ENCODE measurements around the gene BLOC1S3.
"Not testable (repeated sequence)": the region's sequence is repeated elsewhere in the genome, so short reads cannot be mapped to it uniquely, and the experiment has no call there.

BLOC1S3 gene

GRCh38 chr19:45222724-45223123, 44.1 kb downstream of the BLOC1S3 start:
- Histone ChIP-seq H3F3A (ENCODE audit: insufficient read depth) (no peaks in the 10 kb centered on the region), H3K9me3 (ENCODE audit: insufficient read depth, low read length) (no peaks in the 10 kb centered on the region), H3K9ac (ENCODE audit: low read length) (no peak overlapping the region), H3K4me3 (ENCODE audit: insufficient read depth, low read length, poor library complexity, severe bottlenecking) (no peak overlapping the region), H3K36me3 (ENCODE audit: low read length) (no peaks in the 10 kb centered on the region), H3K4me2 (ENCODE audit: low read depth, low read length, poor library complexity, severe bottlenecking) (no peak overlapping the region), H4K20me1 (ENCODE audit: low read depth, low read length) (no peaks in the 10 kb centered on the region), H3K9me2 (replicated peaks; ENCODE audit: insufficient read depth, low read length) (no peaks in the 10 kb centered on the region), H3K27me3 (ENCODE audit: low read length) (0 out of 2 replicates have a peak, but pooled peaks cover 3% of the 10 kb centered on the region), H3K27ac (ENCODE audit: low read depth, low read length) (no peak overlapping the region), H2AFZ (ENCODE audit: low read depth, low read length, severe bottlenecking) (no peak overlapping the region), H3K79me2 (ENCODE audit: insufficient read depth, low read length) (no peaks in the 10 kb centered on the region)
- TF ChIP-seq EZH2phosphoT487 (conservative IDR thresholded peaks at IDR 0.05; ENCODE audit: low read length) (no peak), CTCF (IDR thresholded peaks at IDR 0.05; ENCODE audit: insufficient read depth, low read length, poor library complexity, severe bottlenecking) (no peak)

- H3K79me2 ChIP-seq (ENCODE audit: insufficient read depth, low read length) = no peaks in the 10 kb centered on the region
These were observed 45.3 kb downstream of the BLOC1S3 start for GRCh38 chr19:45223879-45224278.

GRCh38 chr19:45224645-45225044, 46.1 kb downstream of the BLOC1S3 start:
- Histone ChIP-seq H3F3A (ENCODE audit: insufficient read depth) (no peaks in the 10 kb centered on the region), H3K79me2 (ENCODE audit: insufficient read depth, low read length) (no peaks in the 10 kb centered on the region), H3K27ac (ENCODE audit: low read depth, low read length) (no peak overlapping the region), H3K4me2 (ENCODE audit: low read depth, low read length, poor library complexity, severe bottlenecking) (no peak overlapping the region), H3K27me3 (ENCODE audit: low read length) (0 out of 2 replicates have a peak, but pooled peaks cover 3% of the 10 kb centered on the region), H3K9me3 (ENCODE audit: insufficient read depth, low read length) (no peaks in the 10 kb centered on the region), H3K9ac (ENCODE audit: low read length) (no peak overlapping the region), H3K36me3 (ENCODE audit: low read length) (no peaks in the 10 kb centered on the region), H3K4me3 (ENCODE audit: insufficient read depth, low read length, poor library complexity, severe bottlenecking) (no peak overlapping the region), H2AFZ (ENCODE audit: low read depth, low read length, severe bottlenecking) (no peak overlapping the region), H3K9me2 (replicated peaks; ENCODE audit: insufficient read depth, low read length) (no peaks in the 10 kb centered on the region), H4K20me1 (ENCODE audit: low read depth, low read length) (no peaks in the 10 kb centered on the region)
- TF ChIP-seq CTCF (IDR thresholded peaks at IDR 0.05; ENCODE audit: insufficient read depth, low read length, poor library complexity, severe bottlenecking) = no peak
- TF ChIP-seq EZH2phosphoT487 (conservative IDR thresholded peaks at IDR 0.05; ENCODE audit: low read length) = no peak

More at GRCh38 chr19:45223879-45224278, 45.3 kb downstream of the BLOC1S3 start:
- 0 out of 2 replicates have a peak, but pooled peaks cover 3% of the 10 kb centered on the region for H3K27me3 ChIP-seq (ENCODE audit: low read length)
- H3K4me2 ChIP-seq (ENCODE audit: low read depth, low read length, poor library complexity, severe bottlenecking) = no peak overlapping the region
- H3F3A ChIP-seq (ENCODE audit: insufficient read depth) = no peaks in the 10 kb centered on the region
- H4K20me1 ChIP-seq (ENCODE audit: low read depth, low read length) = no peaks in the 10 kb centered on the region
- no peaks in the 10 kb centered on the region for H3K9me3 ChIP-seq (ENCODE audit: insufficient read depth, low read length)
- H3K36me3 ChIP-seq (ENCODE audit: low read length) = no peaks in the 10 kb centered on the region
- H3K9ac ChIP-seq (ENCODE audit: low read length) = no peak overlapping the region
- H3K9me2 ChIP-seq (replicated peaks; ENCODE audit: insufficient read depth, low read length) = no peaks in the 10 kb centered on the region
- TF ChIP-seq CTCF (IDR thresholded peaks at IDR 0.05; ENCODE audit: insufficient read depth, low read length, poor library complexity, severe bottlenecking) (no peak), EZH2phosphoT487 (conservative IDR thresholded peaks at IDR 0.05; ENCODE audit: low read length) (no peak)
- H3K4me3 ChIP-seq (ENCODE audit: insufficient read depth, low read length, poor library complexity, severe bottlenecking) = no peak overlapping the region
- H3K27ac ChIP-seq (ENCODE audit: low read depth, low read length) = no peak overlapping the region
- H2AFZ ChIP-seq (ENCODE audit: low read depth, low read length, severe bottlenecking) = no peak overlapping the region

DNA sequence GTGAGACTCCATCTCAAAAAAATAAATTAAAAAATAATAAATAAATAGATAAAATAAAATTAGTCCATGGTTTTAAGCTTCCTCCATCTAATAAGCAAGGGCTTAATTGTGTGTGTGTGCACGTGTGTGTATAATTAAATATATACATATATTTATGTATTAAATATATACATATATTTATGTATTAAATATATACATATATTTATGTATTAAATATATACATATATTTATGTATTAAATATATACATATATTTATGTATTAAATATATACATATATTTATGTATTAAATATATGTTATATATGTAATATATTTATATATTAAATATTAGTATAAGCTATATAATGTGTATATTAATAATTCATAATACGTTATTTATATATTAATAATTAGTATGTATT, 50.5 kb downstream of the BLOC1S3 start:
- not testable (repeated sequence) for H3K9me2 ChIP-seq (replicated peaks; ENCODE audit: insufficient read depth, low read length); H3K36me3 ChIP-seq (ENCODE audit: low read length); H3K4me3 ChIP-seq (ENCODE audit: insufficient read depth, low read length, poor library complexity, severe bottlenecking); H3K9me3 ChIP-seq (ENCODE audit: insufficient read depth, low read length); H3K79me2 ChIP-seq (ENCODE audit: insufficient read depth, low read length); H3K4me2 ChIP-seq (ENCODE audit: low read depth, low read length, poor library complexity, severe bottlenecking); H4K20me1 ChIP-seq (ENCODE audit: low read depth, low read length); H3K27me3 ChIP-seq (ENCODE audit: low read length); H3K9ac ChIP-seq (ENCODE audit: low read length); H3K27ac ChIP-seq (ENCODE audit: low read depth, low read length); H2AFZ ChIP-seq (ENCODE audit: low read depth, low read length, severe bottlenecking); H3F3A ChIP-seq (ENCODE audit: insufficient read depth)

All from SU-DHL-6 (cell line).